B cell (primary cell): ENCODE results near the gene NAXD. TPM values are rescaled to one million over a fixed set of nuclear protein-coding genes. Genes with fewer than 3 reads are reported as not detected.

Experiments used
- ATAC-seq: fragments of 200-7000 bp; cut with Tn5 transposase; one replicate; pipeline ENCODE4 v1.10.0; 2021; ENCODE audit warnings: low read depth, mild to moderate bottlenecking, moderate number of reproducible peaks, moderate library complexity
- CTCF ChIA-PET: fragments of 350-600 bp; sonication (Branson Sonifier 250); formaldehyde crosslinking; loops from one replicate; lab custom pipeline; 2021; ENCODE audit warnings: antibody characterized with exemption, inconsistent platforms; lab: Charles Lee
- POLR2A ChIA-PET: fragments of 350-600 bp; sonication (Branson Sonifier 250); formaldehyde crosslinking; loops from one replicate; lab custom pipeline; 2021; ENCODE audit warnings: antibody characterized with exemption; lab: Charles Lee
- DNase-seq: peaks from one replicate; pipeline ENCODE4 v3.0.0; 2013
- H2AFZ ChIP-seq: 2 replicates; pipeline ENCODE4 v1.6.1; 2012; ENCODE audit warnings: mild to moderate bottlenecking, low read depth, low read length; ENCODE audit not compliant: insufficient read depth, poor library complexity, severe bottlenecking
- H3K27ac ChIP-seq, 2 donors: 1 replicate in 1 of 2; 2 replicates in 1 of 2; pipeline ENCODE4 v1.5.1; 2012 to 2013; ENCODE audit warnings: low read length in 2 of 2, mild to moderate bottlenecking in 2 of 2, moderate library complexity in 1 of 2
- H3K27me3 ChIP-seq, 4 experiments: fragments of 200-600 bp in 1 of 4; sonication (generic) in 1 of 4; replicated peaks in 1 of 4; 1 replicate in 2 of 4; 2 replicates in 2 of 4; pipeline versions ENCODE4 v1.6.1 to v1.7.0; 2013 to 2016; ENCODE audit warnings: low read length in 3 of 4, mild to moderate bottlenecking in 2 of 4, mixed read lengths in 1 of 4, moderate library complexity in 1 of 4; ENCODE audit not compliant: insufficient read depth in 4 of 4, control insufficient read depth in 3 of 4; ENCODE audit errors: control extremely low read depth in 1 of 4
- H3K36me3 ChIP-seq, 2 experiments: replicated peaks in 1 of 2; 1 replicate in 1 of 2; 2 replicates in 1 of 2; pipeline versions ENCODE4 v1.6.1 to v1.7.1; 2013; ENCODE audit warnings: low read length in 1 of 2; ENCODE audit not compliant: insufficient read depth in 2 of 2, control insufficient read depth in 1 of 2; ENCODE audit errors: control extremely low read depth in 1 of 2, extremely low read depth in 1 of 2
- H3K4me1 ChIP-seq, 2 donors: fragments of 200-600 bp in 1 of 2; sonication (generic) in 1 of 2; 1 replicate in 1 of 2; 2 replicates in 1 of 2; pipeline versions ENCODE4 v1.5.1 to v1.6.1; 2013 to 2017; ENCODE audit warnings: low read length in 2 of 2; ENCODE audit not compliant: control insufficient read depth in 2 of 2, insufficient read depth in 2 of 2
- H3K4me2 ChIP-seq: replicated peaks from 2 replicates; pipeline ENCODE3; 2012; ENCODE audit warnings: mild to moderate bottlenecking, low read depth, low read length; ENCODE audit not compliant: poor library complexity, severe bottlenecking
- H3K4me3 ChIP-seq, 5 experiments: fragments of 200-600 bp in 1 of 5; sonication (generic) in 1 of 5; 1 replicate in 3 of 5; 2 replicates in 2 of 5; pipeline versions ENCODE4 v1.5.1 to v1.7.0; 2011 to 2016; ENCODE audit warnings: low read length in 4 of 5, mild to moderate bottlenecking in 4 of 5, low read depth in 2 of 5, control low read depth in 1 of 5, moderate library complexity in 1 of 5; ENCODE audit not compliant: insufficient read depth in 1 of 5; ENCODE audit errors: control extremely low read depth in 1 of 5, extremely low read depth in 1 of 5
- H3K79me2 ChIP-seq: fragments of 200-600 bp; sonication (generic); one replicate; pipeline ENCODE4 v1.6.0; 2016; ENCODE audit warnings: low read length; ENCODE audit not compliant: control insufficient read depth, insufficient read depth
- H3K9ac ChIP-seq: fragments of 200-600 bp; sonication (generic); 2 replicates; pipeline ENCODE4 v1.6.1; 2017; ENCODE audit warnings: mild to moderate bottlenecking, low read length, moderate library complexity
- H3K9me3 ChIP-seq, 3 donors: one replicate each; pipeline versions ENCODE4 v1.6.1 to v1.7.1; 2013; ENCODE audit warnings: low read length in 2 of 3; ENCODE audit not compliant: control insufficient read depth in 2 of 3, insufficient read depth in 1 of 3; ENCODE audit errors: control extremely low read depth in 1 of 3
- H4K20me1 ChIP-seq: 2 replicates; pipeline ENCODE4 v1.6.0; 2012; ENCODE audit warnings: mild to moderate bottlenecking, low read length; ENCODE audit not compliant: insufficient read depth, control insufficient read depth, poor library complexity, severe bottlenecking
- H3K27ac Mint-ChIP-seq: one replicate; pipeline ENCODE4 v1.8.0; 2021; ENCODE audit warnings: mixed read lengths
- H3K27me3 Mint-ChIP-seq: one replicate; pipeline ENCODE4 v1.8.0; 2021; ENCODE audit warnings: mixed read lengths
- H3K4me1 Mint-ChIP-seq: one replicate; pipeline ENCODE4 v1.8.0; 2021; ENCODE audit warnings: mixed read lengths
- H3K4me3 Mint-ChIP-seq: one replicate; pipeline ENCODE4 v1.8.0; 2021; ENCODE audit warnings: mixed read lengths
- H3K9me3 Mint-ChIP-seq: one replicate; pipeline ENCODE4 v1.8.0; 2022; ENCODE audit warnings: mixed read lengths; ENCODE audit not compliant: insufficient read depth
- CTCF ChIP-seq: fragments of 200-600 bp; IDR thresholded peaks from one replicate; pipeline ENCODE4 v1.8.0; 2022; ENCODE audit warnings: antibody characterized with exemption, mild to moderate bottlenecking
- EZH2 ChIP-seq: IDR thresholded peaks from 2 replicates; pipeline ENCODE4 v1.6.1; 2012; ENCODE audit warnings: borderline replicate concordance, low read depth, mild to moderate bottlenecking, moderate library complexity, low read length; ENCODE audit not compliant: insufficient read depth, poor library complexity, severe bottlenecking
- WGBS: methylation state at CpG from one replicate; pipeline ENCODE4 v1.1.5; 2013; ENCODE audit warnings: missing lambda C conversion rate; ENCODE audit not compliant: insufficient coverage; 5-methylcytosine and 5-hydroxymethylcytosine counted together
- intact Hi-C: fragments of 100-400 bp; cut with micrococcal nuclease; formaldehyde crosslinking; loops from one replicate; pipeline ENCODE4 v1.10.0; 2022
- polyA plus RNA-seq: library from polyadenylated mRNA; depleted of rRNA; stranded (reverse); fragments of >200 nt; gene quantifications from 2 replicates; pipeline ENCODE4 v1.2.3, GENCODE V29; 2012
- total RNA-seq, 2 donors: library from RNA; stranded (reverse); fragments of 120-200 nt in 1 of 2; gene quantifications; 1 replicate in 1 of 2; 2 replicates in 1 of 2; pipeline versions ENCODE4 v1.2.3 to v1.2.4, GENCODE V29; 2013 to 2022

Gene NAXD
- total and polyA plus RNA-seq, 2 donors (not counting 1 experiment from before 2014, with no cell fraction given), result 28.4 to 33.3 TPM

DNA sequence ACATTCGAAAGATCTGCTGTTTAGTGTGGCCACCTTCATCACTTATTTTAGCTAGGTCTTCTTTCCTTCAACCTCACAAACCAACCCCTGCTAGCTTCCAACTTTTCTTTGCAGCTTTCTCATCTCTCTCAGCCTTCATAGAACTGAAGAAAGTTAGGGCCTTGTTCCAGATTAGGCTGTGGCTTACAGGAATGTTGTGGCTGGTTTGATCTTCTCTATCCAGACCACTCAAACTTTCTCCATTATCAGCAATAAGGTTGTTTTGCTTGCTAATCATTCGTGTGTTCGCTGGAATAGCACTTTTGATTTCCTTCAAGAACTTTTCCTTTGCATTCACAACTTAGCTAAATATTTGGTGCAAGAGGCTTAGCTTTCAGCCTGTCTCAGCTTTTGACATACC is 45.9 kb downstream of the NAXD start:
- peaks cover 15% of the 10 kb centered on the region for H3K79me2 ChIP-seq
- no peak overlapping the region for H3K4me3 Mint-ChIP-seq
- peaks cover 3% of the 10 kb centered on the region for H3K9me3 Mint-ChIP-seq
- H3K27me3 Mint-ChIP-seq, result no peaks in the 10 kb centered on the region
- peak overlapping the region; percentile 54 for H3K27ac Mint-ChIP-seq
- H3K9me3 ChIP-seq, result peaks cover 0 to 4% (median 0%) of the 10 kb centered on the region in 3 donors
- no peak for DNase-seq
- ATAC-seq, result no peak
- H3K4me1 ChIP-seq, result peaks cover 63 to 77% of the 10 kb centered on the region in 2 donors
- intact Hi-C loops, result no loop called here
- no peak overlapping the region for H3K4me2 ChIP-seq
- H3K4me3 ChIP-seq, result no peak overlapping the region
- no peak overlapping the region for H3K27ac ChIP-seq
- no peak overlapping the region for H2AFZ ChIP-seq
- CTCF ChIA-PET, result interaction anchor here (0.8 to 6.3 kb wide), 5 partner anchors 9 to 20 kb away, joined by 3 to 29 read pairs (median 3); no protein-coding TSS in a partner anchor
- TF ChIP-seq EZH2 (no peak), CTCF (no peak)
- no peaks in the 10 kb centered on the region for H4K20me1 ChIP-seq
- no peaks in the 10 kb centered on the region for H3K27me3 ChIP-seq
- WGBS, result 100% methylated on average over 1 of the region's 3 CpGs
- H3K36me3 ChIP-seq, result peaks cover 0 to 55% of the 10 kb centered on the region in 2 experiments
- POLR2A ChIA-PET, result interaction anchor here (0.6 kb wide), 1 partner anchor 20 kb away, joined by 3 read pairs; no protein-coding TSS in a partner anchor
- H3K4me1 Mint-ChIP-seq, result peaks cover 77% of the 10 kb centered on the region
- H3K9ac ChIP-seq, result no peak overlapping the region

GRCh38 chr13:110662091-110662490 is 46.7 kb downstream of the NAXD start:
- no peak overlapping the region for H3K27ac ChIP-seq
- no peak overlapping the region for H2AFZ ChIP-seq
- H3K4me1 ChIP-seq, result peaks cover 68 to 80% of the 10 kb centered on the region in 2 donors
- no peak for DNase-seq
- intact Hi-C loops, result no loop called here
- peaks cover 17% of the 10 kb centered on the region for H3K79me2 ChIP-seq
- Mint-ChIP-seq H3K27ac (peak overlapping the region; percentile 63), H3K27me3 (no peaks in the 10 kb centered on the region), H3K4me1 (peaks cover 81% of the 10 kb centered on the region), H3K4me3 (no peak overlapping the region), H3K9me3 (peaks cover 3% of the 10 kb centered on the region)
- H3K4me2 ChIP-seq, result no peak overlapping the region
- H3K9ac ChIP-seq, result no peak overlapping the region
- no peak overlapping the region for H3K4me3 ChIP-seq
- H4K20me1 ChIP-seq, result no peaks in the 10 kb centered on the region
- peaks cover 0 to 63% of the 10 kb centered on the region in 2 experiments for H3K36me3 ChIP-seq
- no peak for ATAC-seq
- POLR2A ChIA-PET, result interaction anchor here (0.6 kb wide), 1 partner anchor 19 kb away, joined by 3 read pairs; no protein-coding TSS in a partner anchor
- CTCF ChIA-PET, result interaction anchor here (0.9 to 6.3 kb wide), 4 partner anchors 9 to 19 kb away, joined by 3 to 29 read pairs (median 3); no protein-coding TSS in a partner anchor
- peaks cover 0 to 4% (median 0%) of the 10 kb centered on the region in 3 donors for H3K9me3 ChIP-seq
- TF ChIP-seq EZH2 (no peak), CTCF (no peak)
- WGBS, result 94% methylated on average over 25 of the region's 25 CpGs
- H3K27me3 ChIP-seq, result no peaks in the 10 kb centered on the region
